IMR-90 (cell line): ENCODE data around the gene SP3. TPM values are rescaled to one million over a fixed set of nuclear protein-coding genes. Genes with fewer than 3 reads are reported as not detected.

Source experiments
- ATAC-seq: fragments of 200-7000 bp; cut with Tn5 transposase; 2 replicates; pipeline ENCODE4 v1.9.1; 2020; ENCODE audit warnings: low read depth, mild to moderate bottlenecking, moderate library complexity
- BruUV-seq: library from RNA; stranded (reverse); fragments of 400-500 nt; replicated peaks from 2 replicates; lab custom pipeline; 2021; lab: Mats Ljungman, UMichigan
- CTCF ChIA-PET: fragments of 300-600 bp; formaldehyde crosslinking; extraction: SDS; loops from one replicate; lab custom pipeline; 2021; ENCODE audit warnings: antibody characterized with exemption; lab: Yijun Ruan, JAX
- POLR2A ChIA-PET: fragments of 300-600 bp; sonication (Branson Sonifier 250); formaldehyde crosslinking; loops from one replicate; lab custom pipeline; 2022; ENCODE audit warnings: antibody characterized with exemption; ENCODE audit not compliant: unreplicated experiment; lab: Charles Lee
- DNase-seq: peaks from one replicate; pipeline ENCODE4 v3.0.0; 2013
- H2AFZ ChIP-seq: replicated peaks from 2 replicates; pipeline ENCODE3; 2013; ENCODE audit warnings: low read length, mild to moderate bottlenecking; ENCODE audit not compliant: poor library complexity
- H2AK5ac ChIP-seq: 2 replicates; pipeline ENCODE4 v1.6.1; 2013; ENCODE audit warnings: low read depth, low read length, inconsistent platforms
- H2AK9ac ChIP-seq: replicated peaks from 2 replicates; pipeline ENCODE3; 2013; ENCODE audit warnings: mild to moderate bottlenecking, low read depth, low read length, moderate library complexity; ENCODE audit not compliant: poor library complexity
- H2BK120ac ChIP-seq: 2 replicates; pipeline ENCODE4 v1.6.1; 2013; ENCODE audit warnings: low read depth, low read length, inconsistent platforms
- H2BK15ac ChIP-seq: 3 replicates; pipeline ENCODE4 v1.6.1; 2013; ENCODE audit warnings: low read depth, low read length, inconsistent platforms
- H2BK20ac ChIP-seq: 2 replicates; pipeline ENCODE4 v1.6.1; 2013; ENCODE audit warnings: low read depth, mild to moderate bottlenecking, inconsistent platforms, low read length, moderate library complexity
- H2BK5ac ChIP-seq: 2 replicates; pipeline ENCODE4 v1.6.1; 2013; ENCODE audit warnings: mild to moderate bottlenecking, low read depth, low read length, inconsistent platforms; ENCODE audit not compliant: poor library complexity, severe bottlenecking
- H3K14ac ChIP-seq: replicated peaks from 2 replicates; pipeline ENCODE4 v1.6.1; 2013; ENCODE audit warnings: low read depth, low read length, inconsistent platforms
- H3K18ac ChIP-seq: 2 replicates; pipeline ENCODE4 v1.6.1; 2013; ENCODE audit warnings: low read depth, low read length, control low read depth
- H3K23ac ChIP-seq: 2 replicates; pipeline ENCODE4 v1.6.1; 2013; ENCODE audit warnings: low read depth, low read length, inconsistent platforms
- H3K27ac ChIP-seq: 2 replicates; pipeline ENCODE4 v1.5.1; 2013; ENCODE audit warnings: mild to moderate bottlenecking, control low read depth, low read length; ENCODE audit not compliant: insufficient read depth
- H3K27me3 ChIP-seq: 2 replicates; pipeline ENCODE4 v1.6.1; 2013; ENCODE audit warnings: low read length; ENCODE audit not compliant: control insufficient read depth, insufficient read depth
- H3K36me3 ChIP-seq: 2 replicates; pipeline ENCODE4 v1.6.1; 2013; ENCODE audit warnings: low read length, mixed read lengths; ENCODE audit not compliant: control insufficient read depth, insufficient read depth
- H3K4ac ChIP-seq: 2 replicates; pipeline ENCODE4 v1.6.1; 2013; ENCODE audit warnings: low read depth, low read length, inconsistent platforms
- H3K4me1 ChIP-seq: 2 replicates; pipeline ENCODE4 v1.6.1; 2013; ENCODE audit warnings: low read length, mixed read lengths; ENCODE audit not compliant: control insufficient read depth, insufficient read depth
- H3K4me2 ChIP-seq: 2 replicates; pipeline ENCODE4 v1.6.1; 2013; ENCODE audit warnings: low read depth, mild to moderate bottlenecking, control low read depth, low read length, moderate library complexity
- H3K4me3 ChIP-seq: 2 replicates; pipeline ENCODE4 v1.5.1; 2013; ENCODE audit warnings: low read depth, mild to moderate bottlenecking, control low read depth, low read length, moderate library complexity; ENCODE audit not compliant: insufficient read depth
- H3K56ac ChIP-seq: 2 replicates; pipeline ENCODE4 v1.6.1; 2013; ENCODE audit warnings: low read length, inconsistent platforms; ENCODE audit not compliant: insufficient read depth; ENCODE audit errors: extremely low read depth
- H3K79me1 ChIP-seq, 2 experiments: 2 replicates each; pipeline ENCODE4 v1.6.1; 2013; ENCODE audit warnings: low read length in 2 of 2, inconsistent platforms in 1 of 2, low read depth in 1 of 2
- H3K9ac ChIP-seq: 2 replicates; pipeline ENCODE4 v1.6.1; 2013; ENCODE audit warnings: low read depth, low read length, control low read depth
- H3K9me1 ChIP-seq: 2 replicates; pipeline ENCODE4 v1.6.1; 2013; ENCODE audit warnings: low read length, inconsistent platforms; ENCODE audit not compliant: insufficient read depth
- H3K9me3 ChIP-seq: 2 replicates; pipeline ENCODE4 v1.6.1; 2013; ENCODE audit warnings: low read length; ENCODE audit not compliant: control insufficient read depth, insufficient read depth
- H4K20me1 ChIP-seq: 2 replicates; pipeline ENCODE4 v1.6.1; 2013; ENCODE audit warnings: low read length, inconsistent platforms; ENCODE audit not compliant: insufficient read depth
- H4K5ac ChIP-seq: 2 replicates; pipeline ENCODE4 v1.6.1; 2013; ENCODE audit warnings: mild to moderate bottlenecking, low read depth, low read length, control low read depth
- H4K8ac ChIP-seq, 2 experiments: 2 replicates each; pipeline ENCODE4 v1.6.1; 2013; ENCODE audit warnings: low read depth in 2 of 2, low read length in 2 of 2, control low read depth in 1 of 2, inconsistent platforms in 1 of 2
- H4K91ac ChIP-seq: 2 replicates; pipeline ENCODE4 v1.6.1; 2013; ENCODE audit warnings: low read depth, low read length, inconsistent platforms; ENCODE audit not compliant: insufficient read depth
- BHLHE40 ChIP-seq: fragments of 150-350 bp; IDR thresholded peaks from 2 replicates; pipeline ENCODE4 v1.6.1; 2016; ENCODE audit warnings: mild to moderate bottlenecking, low read depth, low read length
- CEBPB ChIP-seq: IDR thresholded peaks from 2 replicates; pipeline ENCODE4 v1.6.1; 2012; ENCODE audit warnings: low read depth, low read length, improper control_type of control experiment
- FOS ChIP-seq: fragments of 150-350 bp; IDR thresholded peaks from 2 replicates; pipeline ENCODE4 v1.6.1; 2016; ENCODE audit warnings: low read depth, low read length
- MXI1 ChIP-seq: IDR thresholded peaks from 2 replicates; pipeline ENCODE4 v1.6.1; 2012; ENCODE audit warnings: low read depth, mild to moderate bottlenecking, low read length, moderate library complexity, borderline replicate concordance
- NFE2L2 ChIP-seq: fragments of 150-350 bp; IDR thresholded peaks from 2 replicates; pipeline ENCODE4 v1.6.1; 2016; ENCODE audit warnings: low read depth, mild to moderate bottlenecking, low read length
- POLR2A ChIP-seq: IDR thresholded peaks from 2 replicates; pipeline ENCODE4 v1.6.1; 2012; ENCODE audit warnings: mild to moderate bottlenecking, low read depth, low read length
- RAD21 ChIP-seq: IDR thresholded peaks from 2 replicates; pipeline ENCODE4 v1.6.1; 2012; ENCODE audit warnings: low read length, improper control_type of control experiment
- RCOR1 ChIP-seq: IDR thresholded peaks from 2 replicates; pipeline ENCODE4 v1.6.1; 2012; ENCODE audit warnings: mild to moderate bottlenecking, low read length, improper control_type of control experiment; ENCODE audit not compliant: insufficient replicate concordance
- RFX5 ChIP-seq: IDR thresholded peaks from 2 replicates; pipeline ENCODE4 v1.8.0; 2012; ENCODE audit warnings: low read depth, mild to moderate bottlenecking, low read length, moderate library complexity
- SMC3 ChIP-seq: fragments of 150-350 bp; IDR thresholded peaks from 2 replicates; pipeline ENCODE4 v1.6.1; 2016; ENCODE audit warnings: low read depth, mild to moderate bottlenecking, antibody characterized with exemption, low read length, moderate library complexity
- WGBS, 2 experiments: methylation state at CpG; one replicate each; pipeline versions ENCODE4 v1.1.5 to v1.1.7; 2013; ENCODE audit warnings: missing lambda C conversion rate in 2 of 2; ENCODE audit not compliant: insufficient read length in 1 of 2; ENCODE audit errors: extremely low coverage in 2 of 2; 5-methylcytosine and 5-hydroxymethylcytosine counted together
- dilution Hi-C: fragments of 300-500 bp; cut with HindIII; formaldehyde crosslinking; loops from one replicate; pipeline ENCODE4 v1.14.3; 2018; ENCODE audit warnings: low sequenced_read_pairs; ENCODE audit not compliant: unreplicated experiment
- in situ Hi-C: fragments of 300-500 bp; cut with MboI; formaldehyde crosslinking; loops from 3 replicates; pipeline ENCODE4 v1.14.3; 2019; ENCODE audit warnings: low sequenced_read_pairs, inconsistent platforms, mixed read lengths
- intact Hi-C: fragments of 100-400 bp; cut with micrococcal nuclease; formaldehyde crosslinking; loops from 2 replicates; pipeline ENCODE4 v1.10.0; 2022
- polyA plus RNA-seq, 3 experiments: library from polyadenylated mRNA; depleted of rRNA; stranded (reverse); fragments of >200 nt; gene quantifications; 2 replicates each; pipeline ENCODE4 v1.2.3, GENCODE V29; 2012; ENCODE audit warnings: low replicate concordance in 1 of 3
- total RNA-seq: library from RNA; depleted of rRNA; stranded (reverse); fragments of >200 nt; gene quantifications from 2 replicates; pipeline ENCODE4 v1.2.3, GENCODE V29; 2012
- TF ChIP-seq, protein P1 (sequence below): fragments of 150-350 bp; IDR thresholded peaks from 2 replicates; pipeline ENCODE4 v1.6.1; 2016; ENCODE audit warnings: low read depth, mild to moderate bottlenecking, low read length, moderate library complexity, borderline replicate concordance
- TF ChIP-seq, protein P2 (sequence below): conservative IDR thresholded peaks from 2 replicates; pipeline ENCODE4 v1.5.1; 2012; ENCODE audit warnings: mild to moderate bottlenecking, low read depth, low read length, improper control_type of control experiment

The SP3 gene
- total and polyA plus RNA-seq, 2 of the 4 experiments (the other 2 are of a cell fraction): 26.7 to 136 TPM

GRCh38 chr2:173989884-173990215 lies 24.7 kb upstream of the SP3 start:
- no peaks in the 10 kb centered on the region for H3K36me3 ChIP-seq
- H2BK15ac ChIP-seq: no peak overlapping the region
- DNase-seq (no peak), ATAC-seq (no peak)
- BruUV-seq: no TSS peak
- no peak overlapping the region for H2BK5ac ChIP-seq
- H4K20me1 ChIP-seq: no peaks in the 10 kb centered on the region
- no peaks in the 10 kb centered on the region for H3K9me3 ChIP-seq
- ChIA-PET CTCF (no interaction called here), POLR2A (interaction anchor here (0.5 kb wide), 1 partner anchor 26 kb away, joined by 4 read pairs; no protein-coding TSS in a partner anchor)
- WGBS, 2 experiments: no CpG with 5 or more reads among the region's 1 CpG
- peak overlapping the region; percentile 40 for H3K4ac ChIP-seq
- in situ Hi-C loops (no loop called here), intact Hi-C loops (no loop called here), dilution Hi-C loops (no loop called here)
- no peak overlapping the region for H4K5ac ChIP-seq
- H3K9me1 ChIP-seq: peaks cover 7% of the 10 kb centered on the region
- H2AK5ac ChIP-seq: no peak overlapping the region
- H3K23ac ChIP-seq: 0 out of 2 replicates have a peak overlapping the region, but pooled peaks have one; percentile 55
- no peak overlapping the region for H2BK120ac ChIP-seq
- no peak overlapping the region for H4K8ac ChIP-seq
- H3K27me3 ChIP-seq: peaks cover 4% of the 10 kb centered on the region; the same call in 1 of the 2 replicates
- H4K91ac ChIP-seq: no peak overlapping the region
- H2AK9ac ChIP-seq: no peak overlapping the region
- H3K79me1 ChIP-seq: no peaks in the 10 kb centered on the region
- H3K14ac ChIP-seq: no peak overlapping the region
- H3K9ac ChIP-seq: no peak overlapping the region
- H3K56ac ChIP-seq: no peak overlapping the region
- no peak overlapping the region for H3K4me3 ChIP-seq
- no peak for TF ChIP-seq RFX5
- TF ChIP-seq POLR2A: no peak
- TF ChIP-seq RAD21: no peak
- TF ChIP-seq, protein P1, sequence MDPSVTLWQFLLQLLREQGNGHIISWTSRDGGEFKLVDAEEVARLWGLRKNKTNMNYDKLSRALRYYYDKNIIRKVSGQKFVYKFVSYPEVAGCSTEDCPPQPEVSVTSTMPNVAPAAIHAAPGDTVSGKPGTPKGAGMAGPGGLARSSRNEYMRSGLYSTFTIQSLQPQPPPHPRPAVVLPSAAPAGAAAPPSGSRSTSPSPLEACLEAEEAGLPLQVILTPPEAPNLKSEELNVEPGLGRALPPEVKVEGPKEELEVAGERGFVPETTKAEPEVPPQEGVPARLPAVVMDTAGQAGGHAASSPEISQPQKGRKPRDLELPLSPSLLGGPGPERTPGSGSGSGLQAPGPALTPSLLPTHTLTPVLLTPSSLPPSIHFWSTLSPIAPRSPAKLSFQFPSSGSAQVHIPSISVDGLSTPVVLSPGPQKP: no peak
- no peak for TF ChIP-seq CEBPB
- TF ChIP-seq BHLHE40: no peak
- TF ChIP-seq, protein P2, sequence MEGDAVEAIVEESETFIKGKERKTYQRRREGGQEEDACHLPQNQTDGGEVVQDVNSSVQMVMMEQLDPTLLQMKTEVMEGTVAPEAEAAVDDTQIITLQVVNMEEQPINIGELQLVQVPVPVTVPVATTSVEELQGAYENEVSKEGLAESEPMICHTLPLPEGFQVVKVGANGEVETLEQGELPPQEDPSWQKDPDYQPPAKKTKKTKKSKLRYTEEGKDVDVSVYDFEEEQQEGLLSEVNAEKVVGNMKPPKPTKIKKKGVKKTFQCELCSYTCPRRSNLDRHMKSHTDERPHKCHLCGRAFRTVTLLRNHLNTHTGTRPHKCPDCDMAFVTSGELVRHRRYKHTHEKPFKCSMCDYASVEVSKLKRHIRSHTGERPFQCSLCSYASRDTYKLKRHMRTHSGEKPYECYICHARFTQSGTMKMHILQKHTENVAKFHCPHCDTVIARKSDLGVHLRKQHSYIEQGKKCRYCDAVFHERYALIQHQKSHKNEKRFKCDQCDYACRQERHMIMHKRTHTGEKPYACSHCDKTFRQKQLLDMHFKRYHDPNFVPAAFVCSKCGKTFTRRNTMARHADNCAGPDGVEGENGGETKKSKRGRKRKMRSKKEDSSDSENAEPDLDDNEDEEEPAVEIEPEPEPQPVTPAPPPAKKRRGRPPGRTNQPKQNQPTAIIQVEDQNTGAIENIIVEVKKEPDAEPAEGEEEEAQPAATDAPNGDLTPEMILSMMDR: no peak
- no peak for TF ChIP-seq FOS
- no peak for TF ChIP-seq MXI1
- TF ChIP-seq NFE2L2: no peak
- TF ChIP-seq RCOR1: no peak
- no peak for TF ChIP-seq SMC3
- H3K4me2 ChIP-seq: no peak overlapping the region
- H2BK20ac ChIP-seq: no peak overlapping the region
- no peak overlapping the region for H3K27ac ChIP-seq
- H3K18ac ChIP-seq: no peak overlapping the region
- H3K4me1 ChIP-seq: peaks cover 14% of the 10 kb centered on the region
- peak overlapping the region; percentile 34 for H2AFZ ChIP-seq
